NCI-H1930 (cell line): Measurements from ENCODE around the gene STOML1.
"Not testable (repeated sequence)": the region's sequence is repeated elsewhere in the genome, so short reads cannot be mapped to it uniquely, and the experiment has no call there.

Experiments used
- DNase-seq, 2 experiments: peaks; one replicate each; lab custom pipeline; 2025; lab: John Stamatoyannopoulos, UW

STOML1 gene

GRCh38 chr15:73946046-73946721, 45.9 kb downstream of the STOML1 start:
- no peak for DNase-seq

DNA sequence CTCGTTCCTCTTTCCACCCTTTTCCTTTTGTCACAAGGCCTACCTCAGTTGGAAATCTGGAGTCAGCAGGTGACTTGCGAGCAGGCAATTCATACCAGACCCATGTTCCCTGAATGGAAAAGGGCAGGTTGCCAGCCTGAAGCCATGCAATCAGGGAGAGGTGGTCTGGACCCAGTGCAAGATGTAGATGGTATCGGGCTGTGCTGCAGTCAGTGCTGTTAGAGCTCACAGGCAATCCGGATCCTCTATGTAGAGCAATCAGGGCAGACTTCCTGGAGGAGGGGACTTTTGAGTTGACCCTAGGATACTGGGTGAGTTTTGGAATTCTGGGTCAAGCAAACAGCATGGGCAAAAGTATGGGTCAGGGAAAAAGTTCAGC, 47.0 kb downstream of the STOML1 start:
- no peak for DNase-seq

DNA sequence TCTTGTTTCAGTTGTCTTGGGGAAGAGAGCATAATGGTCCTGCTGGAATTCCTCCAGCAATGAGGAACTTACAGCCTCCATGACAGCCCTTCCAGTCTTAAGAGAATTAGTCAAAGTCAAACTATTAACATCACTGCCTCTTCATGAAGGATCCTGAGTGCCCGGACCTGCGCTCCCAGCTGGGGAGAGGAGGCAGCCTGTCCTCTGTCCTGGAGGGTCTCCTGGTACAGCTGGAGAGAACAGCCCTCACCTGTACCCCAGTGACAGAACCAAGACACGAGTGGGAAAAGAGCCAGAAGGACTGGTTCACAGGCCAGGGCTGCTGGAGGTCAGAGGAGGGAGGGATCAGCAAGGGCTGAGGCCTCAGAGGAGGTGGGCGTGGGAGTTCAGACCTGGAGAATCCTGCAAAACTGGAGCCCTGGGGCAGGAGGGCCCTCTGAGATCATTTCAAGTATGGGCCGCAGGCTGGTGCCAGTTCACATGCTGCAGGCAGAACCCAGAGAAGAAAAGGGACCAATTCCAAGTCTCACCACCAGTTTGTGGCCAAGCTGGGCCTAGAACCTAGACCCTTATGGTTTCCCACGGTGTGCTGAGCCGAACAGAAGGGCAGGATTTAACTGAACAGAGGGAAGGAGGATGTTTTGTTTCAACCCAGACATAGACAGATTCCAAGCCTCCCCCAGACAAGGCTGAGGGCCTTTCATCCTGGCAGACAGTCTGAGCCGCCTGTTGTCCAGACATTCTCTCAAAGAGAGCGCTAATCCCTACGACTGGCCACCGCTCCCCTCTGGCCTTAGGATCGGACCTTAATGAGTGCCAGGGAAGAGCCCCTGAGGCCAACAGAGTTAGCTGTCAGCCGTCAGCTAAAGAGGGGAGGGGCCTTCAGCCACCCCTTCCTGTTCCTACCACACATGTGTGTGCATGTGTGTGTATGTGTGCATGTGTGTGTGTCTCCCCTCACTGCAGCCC, 47.6 kb downstream of the STOML1 start:
- DNase-seq, result no peak

GRCh38 chr15:73942751-73943270, 49.3 kb downstream of the STOML1 start:
- no peak for DNase-seq

- no peak for DNase-seq
Measured at GRCh38 chr15:73941871-73942635, 50.0 kb downstream of the STOML1 start.

DNA sequence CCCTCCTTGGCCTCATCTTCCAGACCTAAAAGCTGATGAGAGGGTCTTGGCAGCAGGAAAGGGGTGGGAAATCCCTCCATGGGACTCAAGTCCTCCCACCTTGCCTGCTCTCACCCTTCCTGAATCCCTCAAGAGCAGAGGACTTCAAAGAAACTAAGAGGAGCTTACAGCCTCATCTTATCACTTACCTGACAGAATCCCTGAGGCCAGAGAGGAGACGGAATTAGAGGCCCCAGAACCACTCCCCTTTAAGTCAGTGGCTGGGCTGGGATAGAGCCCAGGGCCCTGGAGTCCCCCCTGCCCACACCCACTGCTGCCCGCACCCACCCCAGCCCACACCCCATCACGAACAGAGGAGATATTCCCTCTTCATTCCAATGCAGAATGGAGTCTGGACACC, 50.6 kb downstream of the STOML1 start:
- DNase-seq, result no peak

GRCh38 chr15:73941044-73941443, 51.1 kb downstream of the STOML1 start:
- DNase-seq, result no peak

- no peak for DNase-seq
Measured at GRCh38 chr15:73940061-73940981, 51.8 kb downstream of the STOML1 start.

DNA sequence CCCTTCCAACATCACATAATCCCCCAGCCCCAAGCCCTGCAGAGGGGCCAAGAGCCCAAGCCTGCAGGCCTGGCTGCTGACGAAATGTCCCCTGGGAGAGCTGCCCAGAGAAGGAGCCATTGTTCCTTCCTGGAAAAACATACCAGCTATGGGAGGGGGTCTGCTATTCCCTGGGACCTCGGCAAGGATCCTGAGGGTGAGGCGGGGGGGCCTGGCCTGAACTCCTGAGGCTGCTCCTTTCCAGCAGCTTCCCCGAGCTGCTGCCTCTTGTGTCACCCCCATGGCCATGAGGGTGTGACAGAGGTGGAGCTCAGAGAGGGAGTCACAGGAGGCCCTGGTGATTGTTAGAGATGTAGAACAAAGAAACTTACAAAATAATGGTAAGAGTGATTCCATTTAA, 53.0 kb downstream of the STOML1 start:
- no peak for DNase-seq

GRCh38 chr15:73938516-73938915, 53.6 kb downstream of the STOML1 start:
- DNase-seq, result not testable (repeated sequence)

DNA sequence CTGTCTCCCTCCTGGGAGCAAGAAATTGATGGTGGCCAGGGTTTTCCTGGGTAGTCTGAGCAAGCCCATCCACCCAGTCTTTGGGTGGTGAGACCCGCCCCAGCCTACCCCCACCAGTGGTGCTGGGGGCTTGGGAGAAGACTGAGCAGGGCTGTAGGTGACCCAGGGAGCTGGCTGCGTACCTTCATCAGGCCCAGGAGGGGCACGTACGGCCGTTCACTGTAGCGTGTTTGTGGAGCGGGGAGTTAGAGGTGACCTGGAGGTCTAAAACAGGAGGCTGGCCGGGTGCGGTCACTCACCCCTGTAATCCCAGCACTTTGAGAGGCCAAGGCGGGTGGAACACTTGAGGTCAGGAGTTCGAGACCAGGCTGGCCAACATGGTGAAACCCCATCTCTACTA, 54.4 kb downstream of the STOML1 start:
- no peak for DNase-seq

DNA sequence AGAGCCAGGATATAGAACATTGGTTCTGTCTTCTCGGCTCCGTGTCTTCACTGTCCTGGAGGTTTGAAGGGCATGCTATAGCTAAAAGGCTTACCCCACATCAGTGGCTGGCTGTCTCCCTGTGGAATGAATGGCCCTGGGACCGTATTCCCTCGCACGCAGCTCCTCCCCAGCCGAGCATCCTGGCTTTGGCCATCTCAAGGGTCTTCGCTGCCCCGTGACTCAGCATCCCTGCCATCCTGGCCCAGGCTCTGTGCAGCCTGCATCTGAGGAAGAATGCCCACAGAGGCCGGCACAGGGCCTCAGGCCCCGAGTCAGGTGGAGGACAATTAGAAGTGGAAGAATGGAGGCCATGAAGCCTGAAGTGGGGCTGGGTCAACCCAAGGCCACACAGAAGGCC, 54.8 kb downstream of the STOML1 start:
- DNase-seq, result no peak

DNA sequence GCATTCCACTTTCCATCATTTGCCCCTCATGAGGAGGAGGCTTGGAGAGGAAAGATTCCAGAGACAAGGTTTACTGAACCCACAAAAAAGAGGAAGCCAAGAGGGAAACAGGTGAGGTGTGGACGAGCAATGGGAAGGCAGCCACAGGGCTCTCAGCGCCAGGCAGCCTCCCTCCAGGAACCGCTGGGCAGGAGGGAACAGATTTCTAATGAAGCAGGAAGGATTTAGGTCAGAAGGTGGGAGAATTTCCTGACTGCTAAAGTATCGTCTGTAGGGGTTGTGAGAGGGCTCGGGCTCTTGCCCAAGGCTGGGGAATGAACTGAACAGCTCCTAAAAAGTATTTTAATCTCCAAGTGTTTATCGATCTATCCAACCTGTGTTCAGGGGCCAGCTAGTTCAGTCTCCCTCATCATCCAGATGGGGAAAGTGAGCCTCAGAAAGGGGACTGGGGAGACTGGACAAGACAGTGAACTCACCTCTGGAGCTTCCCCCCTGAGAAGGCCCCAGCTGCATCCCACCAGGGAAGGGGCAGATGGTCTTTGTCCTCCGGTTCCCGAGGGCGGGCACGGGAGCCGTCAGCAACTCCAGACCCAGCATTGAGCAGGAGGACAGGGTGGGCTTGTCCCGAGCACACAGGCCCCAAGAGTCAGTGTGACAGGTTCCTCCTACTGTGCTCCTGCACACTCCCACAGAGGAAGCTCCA, 55.4 kb downstream of the STOML1 start:
- DNase-seq, result no peak

- no peak for DNase-seq
Measured at GRCh38 chr15:73936181-73936580, 55.9 kb downstream of the STOML1 start.

GRCh38 chr15:73935547-73935946, 56.5 kb downstream of the STOML1 start:
- no peak for DNase-seq

DNA sequence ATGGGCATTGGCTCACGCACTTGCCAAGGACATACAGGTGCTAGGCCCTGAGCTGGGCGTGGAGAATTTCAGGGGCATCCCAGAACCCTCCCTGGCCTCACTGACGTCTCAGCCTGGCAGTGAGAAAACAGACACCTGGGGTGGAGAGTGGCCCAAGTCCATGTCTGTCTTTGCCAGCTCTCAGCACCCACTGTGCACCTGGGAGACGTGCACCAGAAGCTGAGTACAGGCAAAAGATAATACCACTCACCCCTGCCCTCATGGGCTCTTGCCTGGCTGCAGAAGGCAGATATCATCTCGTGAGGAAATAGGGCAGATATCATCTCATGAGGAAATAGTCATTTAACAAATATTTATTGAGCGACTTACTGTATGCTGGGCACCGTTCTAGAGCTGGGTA, 57.8 kb downstream of the STOML1 start:
- no peak for DNase-seq

- DNase-seq, result no peak
Measured at GRCh38 chr15:73932381-73933191, 59.5 kb downstream of the STOML1 start.

DNA sequence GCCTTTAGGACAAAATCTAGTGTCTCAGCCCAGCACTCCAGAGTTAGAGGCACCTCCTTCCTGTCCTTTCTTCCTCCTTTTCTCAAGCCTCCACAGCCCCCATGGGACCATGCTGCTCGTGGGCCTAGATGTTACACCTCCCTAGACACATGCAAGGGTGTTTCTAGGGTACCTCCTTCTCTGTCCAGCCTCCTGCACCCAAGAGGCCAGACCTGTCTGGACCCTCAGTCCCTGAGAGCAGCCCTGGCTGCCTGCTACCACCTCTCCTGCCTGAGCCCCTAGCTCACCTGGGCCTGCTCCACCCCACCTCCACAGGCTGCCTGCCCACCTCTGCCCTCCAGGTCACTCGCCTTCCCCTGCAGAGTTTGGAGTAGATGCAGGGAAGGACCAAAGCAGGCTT, 60.7 kb downstream of the STOML1 start:
- no peak for DNase-seq

DNA sequence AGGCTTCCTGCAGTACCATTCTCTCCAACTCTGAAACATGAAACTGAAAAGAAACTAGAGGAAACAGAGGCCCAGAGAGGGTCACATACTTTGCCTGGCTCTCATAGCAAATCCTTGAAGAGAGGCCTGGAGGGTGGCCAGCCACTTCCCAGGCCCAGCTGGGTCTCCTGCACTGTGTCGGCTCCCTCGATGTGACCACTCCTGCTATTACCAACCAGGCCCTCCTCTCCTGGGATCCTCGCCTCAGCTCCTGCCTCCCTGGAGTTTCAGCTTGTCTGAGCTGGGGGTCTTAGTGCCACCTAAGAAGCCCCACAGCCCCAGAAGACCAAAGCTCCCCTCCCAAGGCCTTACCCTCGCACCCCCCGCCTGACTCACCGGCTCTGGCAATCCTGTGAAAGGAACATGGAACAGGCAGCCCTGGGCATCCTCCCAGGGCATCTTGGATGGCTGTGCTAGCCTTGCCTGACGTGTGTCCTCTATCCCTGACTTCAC, 61.3 kb downstream of the STOML1 start:
- no peak for DNase-seq

DNA sequence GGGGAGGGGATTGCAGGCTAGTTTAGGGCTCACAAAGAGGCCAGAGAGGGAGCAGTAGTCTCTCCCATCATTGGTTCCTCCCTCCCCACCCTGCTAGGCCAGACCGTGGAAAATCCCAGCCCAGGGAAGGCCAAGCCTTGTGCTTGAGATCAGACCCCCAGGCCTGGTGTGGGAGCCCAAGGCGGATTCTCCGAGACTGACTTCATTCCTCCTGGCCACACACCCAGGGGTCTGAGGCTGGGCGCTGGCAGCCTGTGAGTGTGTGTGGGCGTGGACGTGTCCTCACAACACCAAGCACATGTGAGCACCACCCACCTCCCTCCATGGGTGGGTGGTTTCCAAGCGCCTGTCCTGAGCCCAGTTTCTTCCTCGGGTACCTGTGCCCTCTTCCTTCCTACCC, 61.7 kb downstream of the STOML1 start:
- DNase-seq, result no peak
